Ammon's horn (tissue), 1 donor: ENCODE data around the gene TMC2.
"Not testable (repeated sequence)": the region's sequence is repeated elsewhere in the genome, so short reads cannot be mapped to it uniquely, and the experiment has no call there.

ENCODE experiments used
- DNase-seq: peaks from one replicate; pipeline ENCODE4 v3.0.0-alpha.2; 2016; ENCODE audit warnings: low spot score

The TMC2 gene, protein sequence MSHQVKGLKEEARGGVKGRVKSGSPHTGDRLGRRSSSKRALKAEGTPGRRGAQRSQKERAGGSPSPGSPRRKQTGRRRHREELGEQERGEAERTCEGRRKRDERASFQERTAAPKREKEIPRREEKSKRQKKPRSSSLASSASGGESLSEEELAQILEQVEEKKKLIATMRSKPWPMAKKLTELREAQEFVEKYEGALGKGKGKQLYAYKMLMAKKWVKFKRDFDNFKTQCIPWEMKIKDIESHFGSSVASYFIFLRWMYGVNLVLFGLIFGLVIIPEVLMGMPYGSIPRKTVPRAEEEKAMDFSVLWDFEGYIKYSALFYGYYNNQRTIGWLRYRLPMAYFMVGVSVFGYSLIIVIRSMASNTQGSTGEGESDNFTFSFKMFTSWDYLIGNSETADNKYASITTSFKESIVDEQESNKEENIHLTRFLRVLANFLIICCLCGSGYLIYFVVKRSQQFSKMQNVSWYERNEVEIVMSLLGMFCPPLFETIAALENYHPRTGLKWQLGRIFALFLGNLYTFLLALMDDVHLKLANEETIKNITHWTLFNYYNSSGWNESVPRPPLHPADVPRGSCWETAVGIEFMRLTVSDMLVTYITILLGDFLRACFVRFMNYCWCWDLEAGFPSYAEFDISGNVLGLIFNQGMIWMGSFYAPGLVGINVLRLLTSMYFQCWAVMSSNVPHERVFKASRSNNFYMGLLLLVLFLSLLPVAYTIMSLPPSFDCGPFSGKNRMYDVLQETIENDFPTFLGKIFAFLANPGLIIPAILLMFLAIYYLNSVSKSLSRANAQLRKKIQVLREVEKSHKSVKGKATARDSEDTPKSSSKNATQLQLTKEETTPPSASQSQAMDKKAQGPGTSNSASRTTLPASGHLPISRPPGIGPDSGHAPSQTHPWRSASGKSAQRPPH

GRCh38 chr20:2536560-2536986 lies at the start of gene TMC2:
Gene TMC2 (plus strand): TSS chr20:2536573. CDS start chr20:2536622, 49 bp downstream.
- no peak for DNase-seq

DNA sequence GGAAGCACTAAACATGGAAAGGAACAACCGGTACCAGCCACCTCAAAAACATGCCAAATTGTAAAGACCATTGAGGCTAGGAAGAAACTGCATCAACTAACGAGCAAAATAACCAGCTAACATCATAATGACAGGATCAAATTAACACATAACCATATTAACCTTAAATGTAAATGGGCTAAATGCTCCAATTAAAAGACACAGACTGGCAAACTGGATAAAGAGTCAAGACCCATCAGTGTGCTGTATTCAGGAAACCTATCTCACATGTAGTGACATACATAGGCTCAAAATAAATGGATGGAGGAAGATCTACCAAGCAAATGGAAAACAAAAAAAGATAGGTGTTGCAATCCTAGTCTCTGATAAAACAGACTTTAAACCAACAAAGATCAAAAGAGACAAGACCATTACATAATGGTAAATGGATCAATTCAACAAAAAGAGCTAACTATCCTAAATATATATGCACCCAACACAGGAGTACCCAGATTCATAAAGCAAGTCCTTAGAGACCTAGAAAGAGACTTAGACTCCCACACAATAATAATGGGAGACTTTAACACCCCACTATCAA lies 33.5 kb upstream of the TMC2 start:
- DNase-seq, result not testable (repeated sequence)

DNA sequence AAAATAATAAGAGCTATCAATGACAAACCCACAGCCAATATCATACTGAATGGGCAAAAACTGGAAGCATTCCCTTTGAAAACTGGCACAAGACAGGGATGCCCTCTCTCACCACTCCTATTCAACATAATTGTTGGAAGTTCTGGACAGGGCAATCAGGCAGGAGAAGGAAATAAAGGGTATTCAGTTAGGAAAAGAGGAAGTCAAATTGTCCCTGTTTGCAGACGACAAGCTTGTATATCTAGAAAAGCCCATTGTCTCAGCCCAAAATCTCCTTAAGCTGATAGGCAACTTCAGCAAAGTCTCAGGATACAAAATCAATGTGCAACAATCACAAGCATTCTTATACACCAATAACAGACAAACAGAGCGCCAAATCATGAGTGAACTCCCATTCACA lies 31.6 kb upstream of the TMC2 start:
- not testable (repeated sequence) for DNase-seq

GRCh38 chr20:2506426-2506825 lies 29.9 kb upstream of the TMC2 start:
- not testable (repeated sequence) for DNase-seq

- DNase-seq, result no peak
Measured at GRCh38 chr20:2507464-2507863, 28.9 kb upstream of the TMC2 start.

DNA sequence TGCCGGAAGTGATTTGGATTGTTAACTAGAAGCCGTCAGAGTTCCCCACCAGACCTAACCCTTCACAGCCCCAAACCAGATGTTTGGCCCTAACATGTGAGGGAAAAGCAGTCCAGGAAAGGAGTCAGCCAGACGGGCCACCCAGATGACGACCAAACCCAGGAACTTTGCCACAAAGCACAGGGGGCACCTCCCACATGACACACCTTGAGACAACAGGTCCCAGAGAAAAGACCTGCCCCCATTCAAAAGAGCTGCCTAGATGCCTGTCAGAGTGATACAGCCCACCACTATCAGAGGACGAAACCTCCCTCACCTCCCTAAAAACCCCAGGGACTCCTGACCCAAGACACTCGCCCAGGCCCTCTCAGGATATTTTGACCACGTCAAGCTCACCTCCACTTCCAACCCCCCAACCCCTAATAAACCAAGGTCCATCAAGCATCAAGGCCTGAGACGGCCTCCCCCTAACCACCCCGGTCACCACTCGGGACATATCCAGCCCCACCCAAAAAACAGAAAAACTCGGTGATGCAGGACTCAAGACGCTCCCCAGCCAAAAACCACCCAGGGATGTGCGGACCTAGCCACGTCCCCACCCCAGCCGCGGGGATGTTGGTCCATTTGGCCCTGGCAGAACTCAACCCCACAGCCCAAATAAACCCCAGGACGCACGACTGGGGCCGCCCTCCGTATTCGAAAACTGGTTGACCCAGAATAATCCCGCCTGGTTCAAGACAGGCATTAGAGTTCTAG lies 28.3 kb upstream of the TMC2 start:
- no peak for DNase-seq

DNA sequence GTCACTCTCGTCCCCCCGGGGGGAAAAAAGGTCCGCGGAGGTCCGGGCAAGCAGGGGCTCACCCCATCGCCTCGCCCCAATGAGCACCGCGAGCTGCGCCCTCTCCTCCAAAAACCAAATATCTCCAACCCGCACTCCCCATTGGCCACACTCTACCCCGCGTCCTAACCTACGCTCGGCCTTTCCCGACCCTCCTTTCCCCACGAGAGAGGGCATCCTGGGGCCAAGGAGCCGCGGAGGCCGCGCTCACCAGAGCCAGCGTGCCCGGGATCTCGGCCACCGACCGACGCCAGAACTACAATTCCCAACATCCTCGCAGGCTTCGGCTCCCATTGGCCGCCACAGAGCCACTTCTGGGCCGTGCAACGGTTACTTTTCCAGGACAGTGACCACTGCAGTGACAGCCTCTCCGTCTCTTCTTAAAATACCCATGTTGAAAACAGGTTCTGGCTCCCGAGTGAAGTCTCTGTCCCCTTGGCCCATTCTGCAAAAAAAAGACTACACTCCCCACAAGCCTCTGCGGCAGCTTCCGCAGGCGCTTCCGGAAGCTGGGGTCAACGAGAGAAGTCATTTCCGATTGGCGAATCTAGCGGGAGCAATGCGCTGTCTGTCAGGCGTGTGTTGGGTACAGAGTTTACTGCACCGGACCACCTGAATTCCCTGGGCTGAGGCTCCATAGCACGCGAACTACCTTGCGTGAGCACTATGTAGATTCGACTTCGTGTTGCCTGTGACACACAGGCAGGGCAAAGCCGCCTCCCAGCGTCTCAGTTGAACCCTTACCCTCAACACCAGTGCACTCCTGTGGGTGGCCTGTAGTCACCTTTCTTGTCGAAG lies 27.5 kb upstream of the TMC2 start, which contains the start of gene ZNF343:
Gene ZNF343, minus strand, starts transcription at position 285 of the 837 bp plus-strand sequence. CDS start 15,020 bp downstream, outside the sequence.
- DNase-seq, result peak; percentile 91

DNA sequence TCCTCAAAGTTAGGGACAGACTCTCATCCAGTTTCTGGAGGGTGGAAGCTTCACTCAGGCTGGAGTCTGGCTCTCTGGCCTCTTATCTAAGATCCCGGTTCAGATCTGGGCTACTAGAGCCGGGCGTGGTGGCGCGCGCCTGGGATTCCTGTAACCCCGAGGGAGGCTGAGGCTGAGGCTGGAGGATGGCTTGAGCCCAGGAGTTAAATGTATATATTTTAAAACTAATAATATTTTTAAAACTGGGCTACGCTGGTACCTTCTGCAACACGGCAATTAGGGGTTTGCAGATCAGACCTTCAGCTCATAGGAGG lies 26.9 kb upstream of the TMC2 start:
- DNase-seq, result no peak

GRCh38 chr20:2509794-2510193 lies 26.6 kb upstream of the TMC2 start:
- DNase-seq, result no peak

DNA sequence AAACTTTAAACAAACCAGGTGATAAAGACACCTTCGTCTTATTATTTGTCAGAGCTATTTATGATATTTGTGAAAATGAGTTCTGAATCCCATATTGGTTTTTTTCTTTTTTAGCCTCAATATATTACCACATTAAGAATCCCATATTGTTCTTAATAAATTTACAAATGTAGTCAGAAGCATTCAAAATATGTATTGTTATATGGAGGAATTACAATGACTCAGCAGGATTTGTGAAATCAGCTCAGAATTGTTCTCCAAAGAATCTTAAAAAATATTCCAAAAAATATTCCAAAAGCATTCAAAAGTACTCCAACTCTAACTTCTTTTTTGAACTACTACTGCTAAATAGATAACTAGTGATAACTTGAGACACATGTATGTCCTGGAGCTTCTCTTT lies 21.2 kb upstream of the TMC2 start:
- DNase-seq, result no peak

GRCh38 chr20:2516399-2516798 lies 20.0 kb upstream of the TMC2 start:
- DNase-seq, result no peak

DNA sequence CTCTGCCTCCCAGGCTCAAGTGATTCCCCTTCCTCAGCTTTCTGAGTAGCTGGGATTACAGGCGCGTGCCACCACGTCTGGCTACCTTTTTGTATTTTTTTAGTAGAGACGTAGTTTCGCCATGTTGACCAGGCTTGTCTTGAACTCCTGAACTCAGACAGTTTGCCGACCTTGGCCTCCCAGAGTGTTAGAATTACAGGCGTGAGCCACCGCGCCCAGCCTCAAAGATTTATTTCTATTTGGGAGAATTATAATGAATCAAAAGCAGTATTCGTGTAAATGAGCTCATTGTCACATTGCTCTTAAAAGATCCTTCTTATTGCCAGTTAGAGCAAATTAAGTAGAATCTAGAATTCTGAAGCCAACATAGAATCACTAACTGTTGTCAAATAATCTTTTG lies 18.3 kb upstream of the TMC2 start:
- DNase-seq, result no peak

- DNase-seq, result no peak
Measured at GRCh38 chr20:2518558-2518957, 17.8 kb upstream of the TMC2 start.

DNA sequence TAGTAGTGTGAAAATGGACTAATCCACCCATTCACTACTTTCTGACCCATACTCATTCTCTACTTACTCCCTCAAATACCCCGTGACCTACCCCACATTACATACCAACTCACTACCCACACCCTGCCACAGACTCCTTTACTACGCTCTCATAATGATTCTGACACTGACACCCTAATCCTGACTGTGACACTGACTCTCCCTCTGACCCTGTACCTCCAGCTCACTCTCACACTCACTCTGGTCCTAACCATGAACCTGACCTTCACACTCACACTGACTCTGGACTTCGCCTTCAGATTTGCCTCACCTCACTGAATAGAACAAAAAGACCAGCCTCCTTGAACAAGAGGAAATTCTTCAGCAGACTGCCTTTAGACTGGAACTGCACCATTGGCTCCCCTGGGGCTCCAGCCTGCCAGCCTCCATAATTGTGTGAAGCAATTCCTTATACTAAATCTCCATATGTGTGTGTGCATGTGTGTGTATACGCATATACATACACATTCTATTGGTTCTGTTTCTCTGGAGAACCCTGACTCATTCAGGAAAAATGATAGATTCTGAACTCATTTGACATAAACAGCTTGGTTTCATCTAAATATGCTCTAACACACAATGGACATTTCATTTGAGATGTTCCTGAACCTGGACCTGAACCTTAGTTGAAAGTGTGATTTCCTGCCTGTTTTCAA lies 17.1 kb upstream of the TMC2 start:
- no peak for DNase-seq

GRCh38 chr20:2520617-2521016 lies 15.8 kb upstream of the TMC2 start:
- DNase-seq, result no peak

DNA sequence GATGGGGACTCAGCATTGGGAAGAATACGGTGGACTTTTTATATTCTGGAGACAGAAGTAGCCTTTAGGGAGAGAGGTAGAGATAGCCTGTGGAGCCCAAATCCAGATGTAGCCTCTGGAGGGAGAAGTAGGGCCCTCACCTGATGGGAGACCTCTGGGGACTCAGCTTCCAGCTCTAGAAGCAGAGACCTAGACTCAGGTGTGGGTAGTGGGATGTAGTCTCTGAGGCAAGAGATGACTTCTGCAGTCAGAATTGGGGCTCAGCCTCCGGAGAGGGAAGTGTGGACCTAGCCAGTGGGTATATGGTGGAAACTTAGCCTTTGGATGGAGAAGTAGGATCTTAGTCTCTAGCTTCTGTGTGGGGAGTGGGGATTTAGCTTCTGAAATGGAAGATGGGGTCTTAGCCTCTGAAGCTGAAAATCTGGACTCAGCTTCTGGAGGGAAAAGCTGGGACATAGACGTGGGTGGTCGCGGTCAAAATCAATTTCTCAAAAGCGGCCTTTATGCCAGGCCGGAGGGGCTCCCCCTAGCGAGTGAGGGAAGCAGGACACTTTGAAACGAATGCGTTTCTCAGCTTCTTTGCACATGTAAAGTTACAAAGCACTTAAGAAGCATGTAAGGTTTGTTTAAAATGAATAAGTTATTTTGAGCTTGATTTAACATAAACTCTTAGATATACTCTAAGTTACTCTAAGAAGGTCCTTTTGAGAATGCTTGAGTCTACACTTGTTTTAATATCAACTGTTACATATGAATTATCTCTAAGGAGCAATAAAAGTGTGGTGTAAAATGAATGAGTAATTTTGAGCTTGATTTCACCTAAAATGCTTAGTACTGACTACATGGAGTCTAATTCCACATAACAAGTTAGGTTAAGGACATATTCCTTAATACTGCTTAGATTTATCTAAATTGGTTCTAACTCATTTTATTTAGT lies 14.7 kb upstream of the TMC2 start:
- DNase-seq, result peak; percentile 53

GRCh38 chr20:2522826-2523429 lies 13.4 kb upstream of the TMC2 start:
- not testable (repeated sequence) for DNase-seq

- DNase-seq, result peak; percentile 86
Measured at GRCh38 chr20:2523919-2524708, 12.3 kb upstream of the TMC2 start.
